Prostate gland (tissue), 2 donors: ENCODE measurements around the gene SPATA45.

ENCODE experiments used
- CTCF ChIP-seq, 4 experiments: fragments of 200-600 bp in 2 of 4; fragments of 450-650 bp in 2 of 4; sonication (generic) in 2 of 4; IDR thresholded peaks; 1 replicate in 3 of 4; 2 replicates in 1 of 4; pipeline ENCODE4 v1.5.1; 2016 to 2019; ENCODE audit warnings: antibody characterized with exemption in 4 of 4, mild to moderate bottlenecking in 2 of 4, moderate library complexity in 2 of 4
- POLR2A ChIP-seq: fragments of 450-650 bp; IDR thresholded peaks from one replicate; pipeline ENCODE4 v1.6.1; 2016; ENCODE audit warnings: antibody characterized with exemption, mild to moderate bottlenecking
- POLR2AphosphoS5 ChIP-seq: sonication (generic); formaldehyde crosslinking; IDR thresholded peaks from one replicate; pipeline ENCODE4 v1.6.1; 2017; ENCODE audit warnings: antibody characterized with exemption

- TF ChIP-seq POLR2A (no peak), CTCF (IDR thresholded peaks at IDR 0.05) (no peak), POLR2AphosphoS5 (no peak)
These were observed 6.2 kb upstream of the SPATA45 start for GRCh38 chr1:212853658-212854057.
